Panc1 (cell line): ENCODE data around the gene HNF1B. TPM values are rescaled to one million over a fixed set of nuclear protein-coding genes. Genes with fewer than 3 reads are reported as not detected.

Experiments used
- ATAC-seq: fragments of 200-7000 bp; cut with Tn5 transposase; 2 replicates; pipeline ENCODE4 v1.9.1; 2020; ENCODE audit warnings: mild to moderate bottlenecking, moderate library complexity
- BruUV-seq: library from RNA; stranded (reverse); fragments of 400-500 nt; replicated peaks from 2 replicates; lab custom pipeline; 2021; lab: Mats Ljungman, UMichigan
- CTCF ChIA-PET: fragments of 300-600 bp; sonication (Branson Sonifier 250); formaldehyde crosslinking; loops from one replicate; lab custom pipeline; 2022; ENCODE audit warnings: antibody characterized with exemption; lab: Charles Lee
- POLR2A ChIA-PET: fragments of 300-600 bp; sonication (Branson Sonifier 250); formaldehyde crosslinking; loops from one replicate; lab custom pipeline; 2022; ENCODE audit warnings: antibody characterized with exemption; lab: Charles Lee
- DNase-seq: peaks from one replicate; pipeline ENCODE4 v3.0.0-alpha.2; 2010; ENCODE audit warnings: low read depth, low spot score
- H3K27ac ChIP-seq: 2 replicates; pipeline ENCODE4 v1.5.1; 2011; ENCODE audit warnings: mild to moderate bottlenecking, low read length, inconsistent platforms
- H3K27me3 ChIP-seq: fragments of 200-500 bp; sonication (Bioruptor generic); 2 replicates; pipeline ENCODE4 v1.6.0; 2014; ENCODE audit warnings: low read length, inconsistent platforms; ENCODE audit not compliant: control insufficient read depth, insufficient read depth
- H3K36me3 ChIP-seq: fragments of 200-500 bp; sonication (Bioruptor generic); 2 replicates; pipeline ENCODE4 v1.5.1; 2014; ENCODE audit warnings: inconsistent platforms, mild to moderate bottlenecking, low read length, moderate library complexity; ENCODE audit not compliant: control insufficient read depth, insufficient read depth
- H3K4me1 ChIP-seq: 2 replicates; pipeline ENCODE4 v1.5.1; 2011; ENCODE audit warnings: inconsistent platforms, mild to moderate bottlenecking, low read length, moderate library complexity; ENCODE audit not compliant: control insufficient read depth, insufficient read depth
- H3K4me3 ChIP-seq, 2 experiments: 2 replicates each; pipeline ENCODE4 v1.5.1; 2011 to 2012; ENCODE audit warnings: low read depth in 2 of 2, low read length in 2 of 2, mild to moderate bottlenecking in 2 of 2, inconsistent platforms in 1 of 2, moderate library complexity in 1 of 2
- H3K9me3 ChIP-seq: fragments of 200-500 bp; sonication (Bioruptor generic); 2 replicates; pipeline ENCODE4 v1.5.1; 2014; ENCODE audit warnings: low read depth, mild to moderate bottlenecking, inconsistent platforms, low read length, moderate library complexity; ENCODE audit not compliant: control insufficient read depth, insufficient read depth
- POLR2AphosphoS5 ChIP-seq: IDR thresholded peaks from 2 replicates; pipeline ENCODE4 v1.6.1; 2012; ENCODE audit warnings: mild to moderate bottlenecking, low read depth, low read length, moderate library complexity
- SIN3A ChIP-seq: IDR thresholded peaks from 2 replicates; pipeline ENCODE4 v1.6.1; 2012; ENCODE audit warnings: low read depth, mild to moderate bottlenecking, low read length, moderate library complexity, borderline replicate concordance; ENCODE audit not compliant: insufficient read depth
- TCF7L2 ChIP-seq: IDR thresholded peaks from 2 replicates; pipeline ENCODE4 v1.6.1; 2011; ENCODE audit warnings: mild to moderate bottlenecking, low read depth, low read length, inconsistent platforms
- in situ Hi-C: cut with HindIII; loops from 2 replicates; pipeline ENCODE4 v1.10.0; 2016; ENCODE audit warnings: low sequenced_read_pairs, low pct_unique_long_range_greater_than_20kb
- intact Hi-C: fragments of 100-400 bp; cut with micrococcal nuclease; formaldehyde crosslinking; loops from one replicate; pipeline ENCODE4 v1.10.0; 2022; ENCODE audit not compliant: unreplicated experiment
- total RNA-seq: library from RNA; stranded (reverse); gene quantifications from one replicate; pipeline ENCODE4 v1.2.1, GENCODE V29; 2021; ENCODE audit not compliant: unreplicated experiment
- TF ChIP-seq, protein P1 (sequence below), 2 experiments: IDR thresholded peaks; 2 replicates each; pipeline ENCODE4 v1.6.1; 2011 to 2012; ENCODE audit warnings: low read depth in 2 of 2, control low read depth in 1 of 2, low read length in 1 of 2, mild to moderate bottlenecking in 1 of 2, moderate library complexity in 1 of 2; ENCODE audit not compliant: insufficient read depth in 1 of 2
- TF ChIP-seq, protein P2 (sequence below): fragments of 450-650 bp; IDR thresholded peaks from 2 replicates; pipeline ENCODE4 v1.5.1; 2017; ENCODE audit warnings: mild to moderate bottlenecking

The HNF1B gene
- total RNA-seq, 1 experiment from 2014 or later: not detected

DNA sequence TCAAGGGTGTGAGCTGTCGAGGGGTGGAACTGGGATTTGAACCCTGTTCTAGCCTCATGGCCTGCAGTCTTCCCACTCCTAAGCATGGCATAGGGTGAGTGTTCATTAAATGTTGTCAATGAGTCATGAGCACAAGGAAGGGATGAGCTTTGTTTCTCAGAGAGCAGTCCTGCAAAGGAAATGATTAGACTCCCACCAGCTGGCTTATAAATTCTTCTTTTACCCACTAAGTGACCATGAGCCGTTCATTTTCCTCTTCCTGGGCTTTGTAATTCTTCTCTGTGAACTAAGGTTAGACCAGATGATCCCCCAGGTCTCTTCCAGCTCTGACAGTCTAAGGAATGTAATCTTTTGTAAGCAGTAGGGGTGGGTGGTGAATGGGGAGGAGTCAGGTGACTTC is 47.9 kb upstream of the HNF1B start:
- in situ Hi-C loops: no loop called here
- H3K9me3 ChIP-seq: no peaks in the 10 kb centered on the region
- no peak for DNase-seq
- no peak for ATAC-seq
- H3K27ac ChIP-seq: no peak overlapping the region
- H3K4me1 ChIP-seq: no peaks in the 10 kb centered on the region
- BruUV-seq: no TSS peak
- POLR2A ChIA-PET: no interaction called here
- TF ChIP-seq, protein P1, sequence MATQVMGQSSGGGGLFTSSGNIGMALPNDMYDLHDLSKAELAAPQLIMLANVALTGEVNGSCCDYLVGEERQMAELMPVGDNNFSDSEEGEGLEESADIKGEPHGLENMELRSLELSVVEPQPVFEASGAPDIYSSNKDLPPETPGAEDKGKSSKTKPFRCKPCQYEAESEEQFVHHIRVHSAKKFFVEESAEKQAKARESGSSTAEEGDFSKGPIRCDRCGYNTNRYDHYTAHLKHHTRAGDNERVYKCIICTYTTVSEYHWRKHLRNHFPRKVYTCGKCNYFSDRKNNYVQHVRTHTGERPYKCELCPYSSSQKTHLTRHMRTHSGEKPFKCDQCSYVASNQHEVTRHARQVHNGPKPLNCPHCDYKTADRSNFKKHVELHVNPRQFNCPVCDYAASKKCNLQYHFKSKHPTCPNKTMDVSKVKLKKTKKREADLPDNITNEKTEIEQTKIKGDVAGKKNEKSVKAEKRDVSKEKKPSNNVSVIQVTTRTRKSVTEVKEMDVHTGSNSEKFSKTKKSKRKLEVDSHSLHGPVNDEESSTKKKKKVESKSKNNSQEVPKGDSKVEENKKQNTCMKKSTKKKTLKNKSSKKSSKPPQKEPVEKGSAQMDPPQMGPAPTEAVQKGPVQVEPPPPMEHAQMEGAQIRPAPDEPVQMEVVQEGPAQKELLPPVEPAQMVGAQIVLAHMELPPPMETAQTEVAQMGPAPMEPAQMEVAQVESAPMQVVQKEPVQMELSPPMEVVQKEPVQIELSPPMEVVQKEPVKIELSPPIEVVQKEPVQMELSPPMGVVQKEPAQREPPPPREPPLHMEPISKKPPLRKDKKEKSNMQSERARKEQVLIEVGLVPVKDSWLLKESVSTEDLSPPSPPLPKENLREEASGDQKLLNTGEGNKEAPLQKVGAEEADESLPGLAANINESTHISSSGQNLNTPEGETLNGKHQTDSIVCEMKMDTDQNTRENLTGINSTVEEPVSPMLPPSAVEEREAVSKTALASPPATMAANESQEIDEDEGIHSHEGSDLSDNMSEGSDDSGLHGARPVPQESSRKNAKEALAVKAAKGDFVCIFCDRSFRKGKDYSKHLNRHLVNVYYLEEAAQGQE (IDR thresholded peaks at IDR 0.05; ENCODE audit: insufficient read depth in 1 of 2, low read depth in 2 of 2, low read length in 1 of 2): no peak
- no peak for TF ChIP-seq POLR2AphosphoS5
- TF ChIP-seq SIN3A: no peak
- no peak for TF ChIP-seq TCF7L2
- TF ChIP-seq, protein P2, sequence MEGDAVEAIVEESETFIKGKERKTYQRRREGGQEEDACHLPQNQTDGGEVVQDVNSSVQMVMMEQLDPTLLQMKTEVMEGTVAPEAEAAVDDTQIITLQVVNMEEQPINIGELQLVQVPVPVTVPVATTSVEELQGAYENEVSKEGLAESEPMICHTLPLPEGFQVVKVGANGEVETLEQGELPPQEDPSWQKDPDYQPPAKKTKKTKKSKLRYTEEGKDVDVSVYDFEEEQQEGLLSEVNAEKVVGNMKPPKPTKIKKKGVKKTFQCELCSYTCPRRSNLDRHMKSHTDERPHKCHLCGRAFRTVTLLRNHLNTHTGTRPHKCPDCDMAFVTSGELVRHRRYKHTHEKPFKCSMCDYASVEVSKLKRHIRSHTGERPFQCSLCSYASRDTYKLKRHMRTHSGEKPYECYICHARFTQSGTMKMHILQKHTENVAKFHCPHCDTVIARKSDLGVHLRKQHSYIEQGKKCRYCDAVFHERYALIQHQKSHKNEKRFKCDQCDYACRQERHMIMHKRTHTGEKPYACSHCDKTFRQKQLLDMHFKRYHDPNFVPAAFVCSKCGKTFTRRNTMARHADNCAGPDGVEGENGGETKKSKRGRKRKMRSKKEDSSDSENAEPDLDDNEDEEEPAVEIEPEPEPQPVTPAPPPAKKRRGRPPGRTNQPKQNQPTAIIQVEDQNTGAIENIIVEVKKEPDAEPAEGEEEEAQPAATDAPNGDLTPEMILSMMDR: no peak
- no peak overlapping the region for H3K4me3 ChIP-seq
- peaks cover 5% of the 10 kb centered on the region for H3K27me3 ChIP-seq
- no peaks in the 10 kb centered on the region for H3K36me3 ChIP-seq
- CTCF ChIA-PET: interaction anchor here (1.1 kb wide), 1 partner anchor 142 kb away, joined by 8 read pairs; no protein-coding TSS in a partner anchor
- intact Hi-C loops: no loop called here

DNA sequence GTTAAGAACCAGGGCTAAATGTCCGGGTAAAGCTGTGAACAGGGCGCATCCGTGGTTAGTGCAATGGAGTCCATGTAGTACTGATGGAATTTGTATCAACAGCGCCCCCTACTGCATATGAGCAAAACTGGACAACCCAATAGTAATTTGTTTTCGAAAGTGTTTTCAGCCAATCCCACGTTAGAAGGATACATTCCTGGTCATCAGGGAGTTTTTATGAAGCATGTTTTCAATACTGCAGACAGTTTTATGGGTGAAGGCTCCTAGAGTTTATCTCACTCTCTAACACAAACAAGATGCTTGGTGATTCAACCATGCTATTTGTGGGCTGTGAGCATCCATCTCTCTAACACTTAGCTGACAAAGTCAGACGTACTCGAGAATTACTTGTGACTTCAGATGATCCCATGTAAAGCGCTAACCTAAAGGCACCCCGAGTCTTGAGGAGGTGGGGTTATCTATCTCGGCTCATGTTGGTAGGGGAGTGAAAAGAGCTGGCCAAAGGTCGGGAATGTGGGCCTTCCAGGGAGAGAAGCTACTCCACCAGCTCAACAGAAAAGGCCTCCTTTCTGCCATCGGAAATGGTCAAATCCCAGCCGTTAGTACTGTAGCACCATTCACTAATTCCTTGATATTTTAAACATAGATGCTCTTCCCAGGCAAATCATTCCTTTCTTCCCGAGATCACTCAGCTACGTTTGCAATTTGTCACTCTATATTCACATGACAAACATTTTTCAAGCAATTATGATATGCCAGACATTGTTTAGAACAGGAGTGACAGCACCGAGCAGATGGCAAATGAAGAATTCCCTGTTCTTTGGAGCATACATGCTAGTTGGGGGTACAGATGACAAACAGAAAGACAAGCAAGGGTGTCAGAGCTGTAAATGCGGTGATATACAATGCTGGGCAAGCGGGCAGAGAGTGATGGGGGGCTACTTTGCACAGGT is 46.9 kb upstream of the HNF1B start:
- ATAC-seq: no peak
- H3K9me3 ChIP-seq: no peaks in the 10 kb centered on the region
- H3K4me1 ChIP-seq: no peaks in the 10 kb centered on the region
- no peaks in the 10 kb centered on the region for H3K36me3 ChIP-seq
- no peak overlapping the region for H3K27ac ChIP-seq
- TF ChIP-seq POLR2AphosphoS5 (no peak), TCF7L2 (no peak), SIN3A (no peak)
- TF ChIP-seq, protein P2: peak; percentile 60
- TF ChIP-seq, protein P1 (IDR thresholded peaks at IDR 0.05; ENCODE audit: insufficient read depth in 1 of 2, low read depth in 2 of 2, low read length in 1 of 2): no peak
- intact Hi-C loops: no loop called here
- no peak for DNase-seq
- no peak overlapping the region for H3K4me3 ChIP-seq
- CTCF ChIA-PET: no interaction called here
- in situ Hi-C loops: no loop called here
- peaks cover 5% of the 10 kb centered on the region for H3K27me3 ChIP-seq
- BruUV-seq: no TSS peak
- POLR2A ChIA-PET: no interaction called here
